CD14-positive monocyte (primary cell): ENCODE results near the gene CERK. TPM values are rescaled to one million over a fixed set of nuclear protein-coding genes. Genes with fewer than 3 reads are reported as not detected.

Experiments
- DNase-seq, 3 donors: peaks; one replicate each; pipeline ENCODE4 v3.0.0-alpha.2; 2011 to 2022
- H2AFZ ChIP-seq: 2 replicates; pipeline ENCODE4 v1.6.0; 2012; ENCODE audit warnings: mild to moderate bottlenecking, low read depth, low read length, inconsistent platforms; ENCODE audit not compliant: insufficient read depth, poor library complexity, severe bottlenecking
- H3K27ac ChIP-seq, 2 donors: 1 replicate in 1 of 2; 2 replicates in 1 of 2; pipeline ENCODE4 v1.5.1; 2012 to 2013; ENCODE audit warnings: low read length in 2 of 2, control low read depth in 1 of 2, inconsistent platforms in 1 of 2, low read depth in 1 of 2, mild to moderate bottlenecking in 1 of 2
- H3K27me3 ChIP-seq, 2 donors: one replicate each; pipeline versions ENCODE4 v1.6.0 to v1.6.1; 2011 to 2013; ENCODE audit warnings: low read length in 2 of 2; ENCODE audit not compliant: control insufficient read depth in 2 of 2, insufficient read depth in 2 of 2
- H3K36me3 ChIP-seq, 2 donors: replicated peaks in 1 of 2; 1 replicate in 1 of 2; 2 replicates in 1 of 2; pipeline versions ENCODE4 v1.5.1 to v1.6.1; 2012 to 2013; ENCODE audit warnings: low read length in 2 of 2, control low read depth in 1 of 2, inconsistent platforms in 1 of 2, mild to moderate bottlenecking in 1 of 2; ENCODE audit not compliant: insufficient read depth in 2 of 2, control insufficient read depth in 1 of 2
- H3K4me1 ChIP-seq, 2 donors: 1 replicate in 1 of 2; 2 replicates in 1 of 2; pipeline versions ENCODE4 v1.5.1 to v1.6.1; 2012 to 2013; ENCODE audit warnings: low read length in 2 of 2, control low read depth in 1 of 2, inconsistent platforms in 1 of 2, mild to moderate bottlenecking in 1 of 2, moderate library complexity in 1 of 2; ENCODE audit not compliant: insufficient read depth in 2 of 2, control insufficient read depth in 1 of 2
- H3K4me2 ChIP-seq: replicated peaks from 2 replicates; pipeline ENCODE3; 2012; ENCODE audit warnings: low read length, moderate library complexity, mild to moderate bottlenecking; ENCODE audit not compliant: poor library complexity, severe bottlenecking; ENCODE audit errors: extremely low read depth
- H3K4me3 ChIP-seq, 3 experiments: fragments of 200-600 bp in 1 of 3; sonication (generic) in 1 of 3; replicated peaks in 1 of 3; 1 replicate in 2 of 3; 2 replicates in 1 of 3; pipeline ENCODE4 v1.5.1; 2011 to 2013; ENCODE audit warnings: low read length in 3 of 3, mild to moderate bottlenecking in 3 of 3, control low read depth in 2 of 3, low read depth in 2 of 3, inconsistent platforms in 1 of 3, moderate library complexity in 1 of 3
- H3K79me2 ChIP-seq: 2 replicates; pipeline ENCODE4 v1.6.0; 2012; ENCODE audit warnings: mild to moderate bottlenecking, control low read depth, inconsistent platforms, low read length, moderate library complexity; ENCODE audit not compliant: insufficient read depth
- H3K9ac ChIP-seq: 2 replicates; pipeline ENCODE4 v1.6.0; 2017; ENCODE audit warnings: low read length, mild to moderate bottlenecking; ENCODE audit not compliant: insufficient read depth, poor library complexity, severe bottlenecking
- H3K9me3 ChIP-seq, 2 donors: replicated peaks in 1 of 2; 1 replicate in 1 of 2; 2 replicates in 1 of 2; pipeline versions ENCODE4 v1.5.1 to v1.6.1; 2012 to 2013; ENCODE audit warnings: low read length in 2 of 2, control low read depth in 1 of 2; ENCODE audit not compliant: control insufficient read depth in 1 of 2, insufficient read depth in 1 of 2
- H4K20me1 ChIP-seq: 2 replicates; pipeline ENCODE4 v1.6.0; 2012; ENCODE audit warnings: mild to moderate bottlenecking, low read length, control low read depth, moderate library complexity; ENCODE audit not compliant: insufficient read depth
- H3K27ac Mint-ChIP-seq, 7 donors: one replicate each; pipeline ENCODE4 v1.8.0; 2020; ENCODE audit warnings: mild to moderate bottlenecking in 7 of 7, mixed read lengths in 7 of 7, moderate library complexity in 6 of 7, inconsistent platforms in 2 of 7
- H3K27me3 Mint-ChIP-seq, 3 donors: one replicate each; pipeline ENCODE4 v1.8.0; 2021 to 2022; ENCODE audit warnings: low read depth in 3 of 3, mild to moderate bottlenecking in 3 of 3, mixed read lengths in 3 of 3, moderate library complexity in 3 of 3, inconsistent platforms in 1 of 3
- H3K36me3 Mint-ChIP-seq, 2 donors: one replicate each; pipeline ENCODE4 v1.8.0; 2020; ENCODE audit warnings: mixed read lengths in 2 of 2, inconsistent platforms in 1 of 2, mild to moderate bottlenecking in 1 of 2
- H3K4me1 Mint-ChIP-seq: one replicate; pipeline ENCODE4 v1.8.0; 2020; ENCODE audit warnings: mild to moderate bottlenecking, mixed read lengths
- H3K4me3 Mint-ChIP-seq, 2 donors: one replicate each; pipeline ENCODE4 v1.8.0; 2020; ENCODE audit warnings: mild to moderate bottlenecking in 2 of 2, mixed read lengths in 2 of 2, moderate library complexity in 1 of 2
- H3K9me3 Mint-ChIP-seq, 7 donors: one replicate each; pipeline ENCODE4 v1.8.0; 2020 to 2022; ENCODE audit warnings: mixed read lengths in 7 of 7, mild to moderate bottlenecking in 6 of 7, moderate library complexity in 6 of 7, inconsistent platforms in 2 of 7
- WGBS: methylation state at CpG from one replicate; pipeline ENCODE4 v1.1.5; 2013; ENCODE audit warnings: missing lambda C conversion rate; ENCODE audit not compliant: insufficient coverage; 5-methylcytosine and 5-hydroxymethylcytosine counted together
- intact Hi-C, 2 donors: fragments of 100-400 bp; cut with micrococcal nuclease; formaldehyde crosslinking; loops; one replicate each; pipeline versions ENCODE4 v1.15.0 to v1.15.1; 2023
- polyA plus RNA-seq, 3 donors: library from polyadenylated mRNA; depleted of rRNA in 1 of 3; unstranded in 2 of 3; stranded (reverse) in 1 of 3; fragments of 300-500 nt in 2 of 3; fragments of >200 nt in 1 of 3; fragmentation: Illumina TruSeq in 2 of 3; gene quantifications; 1 replicate in 2 of 3; 2 replicates in 1 of 3; pipeline ENCODE4 v1.2.3, GENCODE V29; 2012 to 2021
- TF ChIP-seq, protein P1 (sequence below): fragments of 200-600 bp; IDR thresholded peaks from one replicate; pipeline ENCODE4 v1.8.0; 2022; ENCODE audit warnings: antibody characterized with exemption, mild to moderate bottlenecking

CERK gene
- polyA plus RNA-seq, 3 donors, result 22.4 to 40.2 (median 24.5) TPM

DNA sequence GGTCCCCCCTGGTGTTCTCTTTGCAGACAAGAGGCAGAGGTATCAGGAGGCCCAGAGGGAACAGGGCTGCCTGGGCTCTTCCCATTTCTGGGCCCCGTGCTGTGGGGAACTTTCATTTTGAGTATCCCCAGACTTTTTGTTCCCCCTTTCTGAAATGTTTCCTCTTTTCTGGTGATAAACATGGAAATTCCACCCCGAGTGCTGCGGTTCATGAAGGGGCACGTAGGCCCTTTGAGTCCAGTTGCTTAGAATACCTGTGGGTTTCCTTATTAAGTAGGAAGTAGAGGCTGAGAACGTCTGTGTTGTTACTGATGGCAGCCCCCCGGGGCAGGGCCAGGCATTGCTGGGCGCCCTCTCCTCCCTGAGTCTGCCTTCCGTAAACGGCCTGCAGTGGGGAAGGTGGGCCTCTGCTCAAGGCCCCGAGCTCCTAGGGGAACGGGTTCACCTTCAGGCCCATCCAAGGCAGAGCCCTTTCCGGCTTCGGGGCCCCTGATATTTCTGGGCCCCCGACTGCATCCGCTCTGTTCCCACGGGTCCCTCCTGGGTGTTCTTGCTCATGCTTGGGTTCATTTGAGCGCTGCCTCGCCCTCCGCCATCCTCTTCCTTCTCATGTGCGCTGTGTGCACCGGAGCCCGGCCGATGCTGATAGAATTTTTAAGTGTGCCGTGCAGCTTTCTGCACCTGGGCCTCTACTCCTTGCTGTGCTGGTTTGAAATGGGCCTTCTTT lies 36.4 kb upstream of the CERK start:
- Histone ChIP-seq H3K9me3 (no peaks in the 10 kb centered on the region), H3K4me2 (peak overlapping the region; percentile 69), H3K4me1 (peaks cover 81% of the 10 kb centered on the region in 2 donors), H3K36me3 (no peaks in the 10 kb centered on the region), H4K20me1 (peaks cover 18% of the 10 kb centered on the region), H3K27me3 (no peaks in the 10 kb centered on the region), H3K27ac (peak overlapping the region; percentile 95), H2AFZ (peak overlapping the region; percentile 68), H3K4me3 (peak overlapping the region in 1 of 3 experiments; percentile 61), H3K9ac (peak overlapping the region; percentile 72), H3K79me2 (peaks cover 74% of the 10 kb centered on the region)
- Mint-ChIP-seq H3K4me1 (peaks cover 80% of the 10 kb centered on the region), H3K27me3 (peaks cover 0 to 3% (median 1%) of the 10 kb centered on the region in 3 donors), H3K36me3 (peaks cover 27 to 50% of the 10 kb centered on the region in 2 donors), H3K4me3 (peak overlapping the region; percentile 64 to 82), H3K9me3 (peaks cover 0 to 3% (median 0%) of the 10 kb centered on the region in 7 donors), H3K27ac (peak overlapping the region; percentile 95 to 98 (median 97))
- WGBS, result 13% methylated on average over 20 of the region's 24 CpGs
- TF ChIP-seq, protein P1, sequence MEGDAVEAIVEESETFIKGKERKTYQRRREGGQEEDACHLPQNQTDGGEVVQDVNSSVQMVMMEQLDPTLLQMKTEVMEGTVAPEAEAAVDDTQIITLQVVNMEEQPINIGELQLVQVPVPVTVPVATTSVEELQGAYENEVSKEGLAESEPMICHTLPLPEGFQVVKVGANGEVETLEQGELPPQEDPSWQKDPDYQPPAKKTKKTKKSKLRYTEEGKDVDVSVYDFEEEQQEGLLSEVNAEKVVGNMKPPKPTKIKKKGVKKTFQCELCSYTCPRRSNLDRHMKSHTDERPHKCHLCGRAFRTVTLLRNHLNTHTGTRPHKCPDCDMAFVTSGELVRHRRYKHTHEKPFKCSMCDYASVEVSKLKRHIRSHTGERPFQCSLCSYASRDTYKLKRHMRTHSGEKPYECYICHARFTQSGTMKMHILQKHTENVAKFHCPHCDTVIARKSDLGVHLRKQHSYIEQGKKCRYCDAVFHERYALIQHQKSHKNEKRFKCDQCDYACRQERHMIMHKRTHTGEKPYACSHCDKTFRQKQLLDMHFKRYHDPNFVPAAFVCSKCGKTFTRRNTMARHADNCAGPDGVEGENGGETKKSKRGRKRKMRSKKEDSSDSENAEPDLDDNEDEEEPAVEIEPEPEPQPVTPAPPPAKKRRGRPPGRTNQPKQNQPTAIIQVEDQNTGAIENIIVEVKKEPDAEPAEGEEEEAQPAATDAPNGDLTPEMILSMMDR, result no peak
- intact Hi-C loops, result loop anchor here in 1 of 2 donors (5.0 kb wide), 1 partner anchor 37 kb away; the partner anchor contains the start of gene CERK
- peak; percentile 85 to 97 (median 93) for DNase-seq

DNA sequence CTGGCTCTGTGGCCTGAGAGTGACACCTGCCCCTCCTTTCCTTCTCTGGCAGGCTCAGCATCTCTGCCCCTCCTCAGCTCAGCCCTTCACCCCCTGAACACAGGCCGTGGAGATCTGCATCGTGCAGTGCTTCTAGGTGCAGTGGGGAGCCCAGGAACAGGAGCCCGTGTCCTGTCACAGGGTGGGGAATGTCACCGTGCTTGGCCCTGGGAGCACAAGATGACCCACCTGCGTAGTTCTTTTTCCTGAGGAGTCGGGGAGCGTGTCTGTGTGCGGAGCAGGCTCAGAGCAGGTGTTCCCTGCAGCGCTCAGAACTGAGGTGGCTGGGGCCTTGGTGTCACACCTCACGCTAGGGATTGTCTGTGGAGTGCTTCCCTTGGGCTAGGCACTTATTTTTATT lies 35.0 kb upstream of the CERK start:
- H3K4me2 ChIP-seq, result peak overlapping the region; percentile 69
- H3K9me3 ChIP-seq, result no peaks in the 10 kb centered on the region
- H3K27ac ChIP-seq, result peak overlapping the region; percentile 95
- peaks cover 5% of the 10 kb centered on the region for H4K20me1 ChIP-seq
- Mint-ChIP-seq H3K27me3 (peaks cover 0 to 3% (median 1%) of the 10 kb centered on the region in 3 donors), H3K36me3 (peaks cover 30 to 58% of the 10 kb centered on the region in 2 donors), H3K4me3 (no peak overlapping the region), H3K27ac (peak overlapping the region; percentile 95 to 98 (median 97)), H3K4me1 (peaks cover 88% of the 10 kb centered on the region), H3K9me3 (peaks cover 0 to 3% (median 0%) of the 10 kb centered on the region in 7 donors)
- no peak for DNase-seq
- peak overlapping the region in 1 of 3 experiments; percentile 61 for H3K4me3 ChIP-seq
- TF ChIP-seq, protein P1, result no peak
- H3K36me3 ChIP-seq, result peaks cover 0 to 3% of the 10 kb centered on the region in 2 donors
- intact Hi-C loops, result loop anchor here in 1 of 2 donors (5.0 kb wide), 1 partner anchor 36 kb away; the partner anchor contains the start of gene CERK
- peaks cover 85 to 87% of the 10 kb centered on the region in 2 donors for H3K4me1 ChIP-seq
- 59% methylated on average over 10 of the region's 10 CpGs for WGBS
- no peaks in the 10 kb centered on the region for H3K27me3 ChIP-seq
- peak overlapping the region; percentile 72 for H3K9ac ChIP-seq
- H3K79me2 ChIP-seq, result peaks cover 74% of the 10 kb centered on the region
- H2AFZ ChIP-seq, result no peak overlapping the region
